Measurements from ENCODE around the gene BRF1. TPM values are rescaled to one million over a fixed set of nuclear protein-coding genes. Genes with fewer than 3 reads are reported as not detected.

The BRF1 gene
- total and polyA plus RNA-seq, 2 of the 8 experiments (the other 6 are each of a cell fraction or from before 2014, with no cell fraction given): 7.7 to 18.3 TPM

GRCh38 chr14:105303949-105304348 lies 3.1 kb upstream of the BRF1 start (continued):
- TF ChIP-seq CHD7 (IDR thresholded peaks at IDR 0.05; ENCODE audit: insufficient replicate concordance, low read length): no peak
